HG03457 (cell line): ENCODE data around the gene ASB18.
"Not testable (repeated sequence)": the region's sequence is repeated elsewhere in the genome, so short reads cannot be mapped to it uniquely, and the experiment has no call there.

Source experiments
- ATAC-seq: cut with Tn5 transposase; IDR thresholded peaks from one replicate; pipeline ENCODE4 v1.9.1; 2021; ENCODE audit warnings: moderate number of reproducible peaks; ENCODE audit not compliant: unreplicated experiment

ASB18 gene

DNA sequence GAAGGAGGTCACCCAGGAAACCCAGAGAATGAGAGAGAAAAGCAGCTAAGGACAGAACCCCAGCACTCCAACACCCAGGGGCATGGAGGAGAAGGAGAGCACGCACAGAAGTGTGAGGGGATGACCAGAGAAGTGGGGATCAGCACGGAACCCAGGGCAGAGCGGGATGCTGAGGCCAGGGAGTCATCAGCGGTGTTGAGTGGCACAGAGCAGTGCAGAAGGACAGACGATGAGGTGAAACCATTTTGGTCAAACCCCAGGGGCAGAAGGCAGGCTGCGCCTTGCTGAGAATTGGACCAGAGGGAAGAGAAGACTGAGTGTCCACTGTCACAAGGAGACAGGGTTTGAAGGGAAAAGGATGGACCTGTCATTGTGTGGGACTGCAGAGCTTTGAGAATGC lies 23.4 kb upstream of the ASB18 start:
- no peak for ATAC-seq

GRCh38 chr2:236286873-236287545 lies 22.8 kb upstream of the ASB18 start:
- ATAC-seq = no peak

DNA sequence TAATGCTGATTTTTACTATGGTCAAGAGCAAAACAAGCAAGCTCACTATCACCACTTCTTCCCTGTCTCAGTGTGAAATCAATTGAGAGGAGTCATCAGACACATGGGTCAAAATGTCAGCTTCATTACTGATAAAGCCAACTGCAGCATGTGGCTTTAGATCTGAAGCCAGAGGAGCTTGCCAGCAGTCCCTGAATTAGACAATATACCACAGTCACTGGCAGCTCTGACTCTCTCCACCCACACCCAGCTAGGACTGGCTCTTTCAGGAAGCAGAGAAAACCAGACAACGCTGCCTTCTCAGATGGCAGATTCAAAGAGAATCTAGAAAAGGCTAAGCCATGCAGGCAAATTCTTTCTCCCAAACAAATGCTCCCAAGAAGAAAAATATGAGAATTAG lies 20.0 kb upstream of the ASB18 start:
- no peak for ATAC-seq

DNA sequence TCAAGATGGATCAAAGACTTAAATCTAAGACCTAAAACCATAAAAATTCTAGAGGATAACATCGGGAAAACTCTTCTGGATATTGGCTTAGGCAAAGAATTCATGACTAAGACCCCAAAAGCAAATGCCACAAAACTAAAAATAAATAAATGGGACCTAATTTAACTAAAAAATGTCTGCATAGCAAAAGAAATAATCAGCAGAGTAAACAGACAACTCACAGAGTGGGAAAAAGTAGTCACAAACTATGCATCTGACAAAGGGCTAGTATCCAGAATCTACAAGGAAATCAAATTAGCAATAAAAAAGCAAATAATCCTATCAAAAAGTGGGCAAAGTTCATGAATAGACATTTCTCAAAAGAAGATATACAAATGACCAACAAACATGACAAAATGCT lies 18.2 kb upstream of the ASB18 start:
- ATAC-seq = no peak

- ATAC-seq = no peak
Measured at GRCh38 chr2:236281423-236281822, 17.2 kb upstream of the ASB18 start.

GRCh38 chr2:236273126-236273525 lies 8.9 kb upstream of the ASB18 start:
- ATAC-seq = no peak

DNA sequence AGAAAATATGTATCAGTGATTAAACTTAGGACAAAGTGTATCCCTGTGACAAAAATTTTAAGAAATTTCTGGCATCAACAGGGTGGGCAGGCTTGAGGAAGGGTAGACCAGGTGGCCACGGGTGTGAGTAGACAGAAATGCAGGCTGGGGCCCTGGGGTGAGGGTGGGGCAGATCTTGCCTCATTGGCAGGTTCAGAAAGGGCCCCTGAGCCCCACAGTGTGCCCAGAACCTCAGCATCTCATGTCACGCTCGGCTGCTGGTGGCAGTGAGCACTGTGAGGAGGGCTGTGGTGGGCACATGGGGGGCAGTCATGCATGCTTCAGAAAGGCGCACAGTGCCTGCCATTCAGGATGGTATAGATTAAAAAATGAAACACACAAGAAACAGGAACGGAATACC lies 7.6 kb upstream of the ASB18 start:
- ATAC-seq = no peak

- ATAC-seq = not testable (repeated sequence)
Measured at GRCh38 chr2:236269876-236270275, 5.7 kb upstream of the ASB18 start.

GRCh38 chr2:236265675-236266074 lies 1.5 kb upstream of the ASB18 start:
- no peak for ATAC-seq

DNA sequence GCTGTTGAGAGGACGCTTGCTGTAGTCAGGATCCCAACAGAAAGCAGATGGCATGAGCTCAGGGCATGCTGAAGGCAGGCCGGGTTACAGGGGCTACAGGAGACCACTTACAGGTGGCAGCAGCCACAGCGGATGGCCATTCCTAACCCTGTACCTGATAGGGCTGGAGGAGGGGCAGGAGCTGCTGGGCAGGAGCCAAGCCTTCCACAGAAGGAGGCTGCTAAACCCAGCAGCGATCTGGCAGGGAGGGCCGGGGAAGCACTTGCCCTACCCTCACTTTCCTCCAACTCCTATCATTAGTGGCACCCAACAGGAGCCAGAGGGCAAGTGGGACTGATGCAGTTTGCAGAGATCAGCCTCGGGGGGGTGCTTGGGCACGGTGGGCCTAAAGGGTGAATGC lies 2.0 kb downstream of the ASB18 start:
- ATAC-seq = no peak

DNA sequence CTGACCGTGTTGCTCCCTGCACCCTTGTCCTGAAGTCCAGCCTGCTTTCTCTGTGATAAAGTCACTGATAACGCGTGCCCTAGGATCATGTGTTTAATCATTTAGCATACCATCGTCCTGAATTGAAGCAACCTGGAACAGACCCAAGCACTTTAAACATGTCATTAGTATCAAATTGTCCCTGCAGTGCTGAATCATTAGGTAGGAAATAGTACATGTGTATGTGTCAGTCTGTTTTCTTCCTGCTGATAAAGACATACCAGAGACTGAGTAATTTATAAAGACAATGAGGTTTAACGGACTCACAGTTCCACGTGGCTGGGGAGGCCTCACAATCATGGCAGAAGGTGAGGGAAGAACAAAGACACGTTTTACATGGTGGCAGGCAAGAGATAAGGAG lies 2.8 kb downstream of the ASB18 start:
- ATAC-seq = no peak

GRCh38 chr2:236259371-236259770 lies 4.8 kb downstream of the ASB18 start:
- no peak for ATAC-seq

- ATAC-seq = no peak
Measured at GRCh38 chr2:236257575-236257974, 6.6 kb downstream of the ASB18 start.

DNA sequence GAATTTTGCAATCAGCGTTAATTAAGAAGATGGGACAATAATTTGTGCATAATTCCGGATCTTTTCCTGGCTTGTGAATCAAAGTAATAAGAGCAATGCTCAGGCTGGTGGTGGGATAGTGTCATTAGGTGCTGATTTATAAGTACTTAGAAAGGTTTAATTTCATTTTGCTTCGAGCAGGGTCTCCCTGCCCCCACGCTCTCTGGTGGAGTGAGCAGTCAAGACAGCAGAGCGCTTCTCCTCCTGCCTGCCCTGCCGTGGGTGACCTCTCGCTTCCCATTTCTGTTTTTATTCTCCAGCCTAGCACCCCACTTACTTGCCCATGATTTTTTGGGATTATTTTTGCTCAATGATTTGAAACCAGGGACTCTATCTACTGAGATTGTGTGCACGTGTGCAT lies 7.1 kb downstream of the ASB18 start:
- ATAC-seq = no peak

- ATAC-seq = no peak
Measured at GRCh38 chr2:236256366-236256985, 7.7 kb downstream of the ASB18 start.

DNA sequence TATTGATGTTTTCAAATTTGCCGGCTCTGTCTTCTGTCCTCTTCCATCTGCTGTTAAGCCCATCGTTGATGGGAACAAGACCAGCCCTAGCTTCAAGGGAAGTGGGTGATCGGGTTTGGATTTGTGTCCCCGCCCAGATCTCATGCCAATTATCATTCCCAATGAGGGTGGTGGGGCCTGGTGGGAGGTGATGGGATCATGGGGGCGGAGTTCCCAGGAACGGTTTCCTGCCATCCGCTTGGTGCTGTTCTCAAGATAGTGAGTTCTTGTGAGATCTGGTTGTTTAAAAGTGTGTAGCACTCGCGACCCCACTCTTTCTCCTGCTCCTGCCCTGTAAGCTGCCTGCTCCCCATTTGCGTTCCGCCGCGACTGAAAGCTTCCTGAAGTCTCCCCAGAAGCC lies 9.5 kb downstream of the ASB18 start:
- ATAC-seq = no peak

DNA sequence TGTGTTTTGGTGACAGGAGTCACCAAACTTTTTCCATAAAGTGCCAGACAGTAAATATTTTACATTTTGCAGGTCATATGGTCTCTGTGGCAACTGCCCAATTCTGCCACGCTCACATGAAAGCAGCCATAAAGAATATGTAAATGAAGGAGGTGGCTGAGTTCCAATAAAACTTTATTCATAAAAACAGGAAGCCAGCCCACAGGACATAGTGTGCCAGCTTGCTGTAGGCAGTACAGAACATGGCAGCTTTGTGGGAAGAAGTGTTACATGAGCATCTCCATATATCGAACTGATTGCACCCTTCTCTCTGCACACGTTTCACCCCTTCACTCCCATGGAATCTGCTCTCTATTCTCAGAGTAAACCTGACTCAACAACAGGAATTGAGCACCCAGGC lies 10.2 kb downstream of the ASB18 start:
- no peak for ATAC-seq

- no peak for ATAC-seq
Measured at GRCh38 chr2:236252602-236253001, 11.6 kb downstream of the ASB18 start.

DNA sequence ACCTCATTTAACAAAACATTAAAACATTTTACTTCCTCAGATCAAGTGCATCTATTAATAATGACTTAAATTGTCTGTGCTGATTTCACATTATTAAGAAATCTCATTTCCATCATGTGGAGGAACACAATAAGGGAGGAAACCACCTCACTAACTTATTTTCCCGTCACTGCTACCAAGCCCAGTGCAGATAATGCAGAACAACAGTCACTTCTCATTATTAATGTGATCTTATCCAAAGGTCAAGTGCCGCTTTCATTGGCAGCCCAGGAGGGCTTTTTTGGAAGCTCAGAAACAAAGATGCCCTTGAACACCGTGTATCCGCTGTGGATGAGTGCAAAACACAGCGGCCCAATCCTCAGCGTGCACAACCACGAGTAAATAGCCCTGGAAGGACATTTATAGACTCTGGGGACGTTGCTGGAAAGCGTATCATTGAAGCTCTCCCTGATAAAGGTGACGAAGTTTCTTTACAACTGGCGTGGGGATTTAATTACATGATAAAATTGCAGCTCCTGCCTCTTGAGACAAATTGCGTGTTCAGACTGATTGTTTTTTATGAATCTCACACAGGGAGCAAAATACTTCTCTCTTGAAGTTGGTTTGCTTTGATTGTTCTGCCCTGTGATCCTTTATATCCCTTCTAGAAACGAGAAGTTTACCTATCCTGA lies 13.2 kb downstream of the ASB18 start:
- ATAC-seq = no peak

- no peak for ATAC-seq
Measured at GRCh38 chr2:236250286-236250685, 13.9 kb downstream of the ASB18 start.

GRCh38 chr2:236249066-236249465 lies 15.1 kb downstream of the ASB18 start:
- no peak for ATAC-seq

- ATAC-seq = no peak
Measured at GRCh38 chr2:236246711-236247246, 17.4 kb downstream of the ASB18 start.
